GDM1 (cell line): ENCODE results near the gene LSM6.

ENCODE experiments used
- DNase-seq: peaks from one replicate; lab custom pipeline; 2025; lab: John Stamatoyannopoulos, UW

Gene LSM6

DNA sequence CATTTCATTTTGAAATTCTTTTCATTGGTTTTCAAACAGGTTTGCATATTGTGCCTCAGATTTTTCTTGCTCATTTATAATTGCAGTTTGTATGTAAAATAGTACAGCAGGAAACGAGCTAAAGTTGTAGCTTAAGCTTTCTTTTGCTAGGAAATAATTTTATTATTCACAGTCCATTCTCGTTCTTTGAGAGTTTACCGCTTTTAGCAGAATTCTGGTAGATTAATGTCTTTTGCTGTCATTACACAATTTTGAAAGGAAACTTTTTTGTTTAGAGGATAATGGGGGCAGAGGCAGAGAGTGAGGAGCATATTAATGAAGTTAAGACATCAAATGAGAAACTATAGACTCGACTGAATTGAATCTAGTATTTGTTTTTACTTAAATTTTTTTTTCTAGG, 10.5 kb downstream of the LSM6 start:
- DNase-seq: no peak

DNA sequence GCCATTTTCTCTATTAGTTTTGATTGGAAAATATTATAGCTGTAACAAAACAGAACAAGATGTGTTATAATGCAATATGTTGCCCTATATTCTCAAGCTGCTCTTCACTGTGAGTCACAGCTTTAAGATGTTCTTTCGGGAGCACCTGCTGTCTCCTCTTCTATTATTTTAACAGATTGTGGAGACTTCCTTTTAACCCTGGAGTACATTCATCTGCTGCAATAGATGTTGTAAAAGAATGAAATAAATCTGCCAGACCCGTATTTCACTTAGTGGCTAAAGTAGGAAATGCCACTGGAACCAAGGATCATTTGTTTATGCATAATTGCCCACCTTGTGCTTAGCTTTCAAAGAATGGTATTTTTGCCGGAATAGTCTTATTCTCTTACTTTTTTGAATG, 11.1 kb downstream of the LSM6 start:
- no peak for DNase-seq

- no peak for DNase-seq
Observed at GRCh38 chr4:146190456-146190855, 14.9 kb downstream of the LSM6 start.

DNA sequence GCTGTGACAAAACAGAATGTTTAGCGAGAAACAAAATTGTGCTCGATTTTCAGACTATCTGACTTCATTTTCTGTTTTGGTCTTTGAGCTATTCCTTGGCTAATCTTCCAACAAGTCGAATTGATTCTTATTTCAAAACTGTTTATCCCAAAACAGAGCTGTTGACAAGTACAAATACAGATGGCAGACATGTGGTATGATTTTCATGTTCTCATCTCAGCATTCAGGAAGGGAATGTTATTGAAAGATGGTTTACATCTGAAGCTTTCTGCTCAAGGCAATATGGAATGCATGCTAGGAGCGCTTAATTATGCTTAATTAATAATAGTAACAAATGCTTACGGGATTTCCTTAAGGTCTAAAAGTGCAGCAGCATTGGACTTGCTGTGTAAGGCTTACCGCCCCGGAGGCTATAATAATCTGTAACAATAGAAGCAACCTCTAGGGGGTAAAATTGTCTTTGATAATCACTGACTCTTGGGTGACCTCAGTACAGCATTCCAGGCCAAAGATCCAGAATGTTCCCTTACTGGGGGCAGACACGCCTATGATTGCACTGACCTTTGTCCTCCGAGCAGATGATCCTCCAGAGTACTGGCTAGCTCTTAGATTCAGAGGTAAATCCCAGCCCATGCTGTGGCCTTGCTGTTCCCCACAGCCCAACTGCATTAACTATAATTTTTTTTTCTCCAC, 16.4 kb downstream of the LSM6 start:
- no peak for DNase-seq

GRCh38 chr4:146193628-146194027, 18.1 kb downstream of the LSM6 start:
- no peak for DNase-seq

DNA sequence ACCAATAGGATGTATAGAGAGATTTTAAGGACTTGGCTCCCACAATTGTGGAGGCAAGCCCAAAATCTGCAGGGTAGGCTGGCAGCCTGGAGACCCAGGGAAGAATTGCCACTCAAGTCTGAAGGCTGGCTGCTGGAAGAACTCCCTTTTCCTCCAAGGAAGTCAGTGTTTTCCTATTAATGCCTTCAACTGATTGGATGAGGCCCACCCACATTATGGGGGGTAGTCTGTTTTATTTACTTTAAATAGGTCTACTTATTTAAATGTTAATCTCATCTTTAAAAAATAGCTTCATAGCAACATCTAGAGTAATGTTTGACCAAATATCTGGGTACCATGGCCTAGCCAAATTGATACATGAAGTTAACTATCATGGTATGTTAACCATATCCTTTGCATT, 18.7 kb downstream of the LSM6 start:
- no peak for DNase-seq

- no peak for DNase-seq
Observed at GRCh38 chr4:146202665-146203064, 27.1 kb downstream of the LSM6 start.

GRCh38 chr4:146207410-146207809, 31.9 kb downstream of the LSM6 start:
- DNase-seq: no peak

DNA sequence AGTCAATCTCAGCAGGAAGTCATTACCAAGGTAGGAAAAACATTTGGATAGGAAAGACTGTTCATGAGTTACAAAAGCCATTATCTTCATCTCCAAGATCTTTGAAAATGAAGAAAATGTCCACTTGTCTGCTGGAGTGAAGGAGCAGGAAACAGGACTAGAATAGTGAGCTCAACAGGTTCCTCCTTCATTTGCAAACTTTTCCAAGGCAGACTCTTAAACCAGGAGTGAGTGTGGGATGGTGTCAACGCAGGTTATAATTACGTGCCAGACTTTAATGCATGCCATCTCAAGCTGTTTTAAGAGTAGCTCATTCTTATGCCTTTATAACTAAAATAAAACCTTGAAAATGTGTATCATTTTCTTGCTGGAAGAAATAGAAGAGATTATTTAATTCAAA, 35.4 kb downstream of the LSM6 start:
- no peak for DNase-seq

- no peak for DNase-seq
Observed at GRCh38 chr4:146211440-146211839, 35.9 kb downstream of the LSM6 start.

GRCh38 chr4:146212781-146213180, 37.3 kb downstream of the LSM6 start:
- no peak for DNase-seq

GRCh38 chr4:146214238-146214637, 38.7 kb downstream of the LSM6 start, which contains the start of gene REELD1:
Gene REELD1, plus strand, starts transcription at chr4:146214538. Its CDS starts 2,415 bp downstream, at chr4:146216953.
- DNase-seq: no peak

GRCh38 chr4:146222313-146222712, 46.8 kb downstream of the LSM6 start:
- DNase-seq: no peak

DNA sequence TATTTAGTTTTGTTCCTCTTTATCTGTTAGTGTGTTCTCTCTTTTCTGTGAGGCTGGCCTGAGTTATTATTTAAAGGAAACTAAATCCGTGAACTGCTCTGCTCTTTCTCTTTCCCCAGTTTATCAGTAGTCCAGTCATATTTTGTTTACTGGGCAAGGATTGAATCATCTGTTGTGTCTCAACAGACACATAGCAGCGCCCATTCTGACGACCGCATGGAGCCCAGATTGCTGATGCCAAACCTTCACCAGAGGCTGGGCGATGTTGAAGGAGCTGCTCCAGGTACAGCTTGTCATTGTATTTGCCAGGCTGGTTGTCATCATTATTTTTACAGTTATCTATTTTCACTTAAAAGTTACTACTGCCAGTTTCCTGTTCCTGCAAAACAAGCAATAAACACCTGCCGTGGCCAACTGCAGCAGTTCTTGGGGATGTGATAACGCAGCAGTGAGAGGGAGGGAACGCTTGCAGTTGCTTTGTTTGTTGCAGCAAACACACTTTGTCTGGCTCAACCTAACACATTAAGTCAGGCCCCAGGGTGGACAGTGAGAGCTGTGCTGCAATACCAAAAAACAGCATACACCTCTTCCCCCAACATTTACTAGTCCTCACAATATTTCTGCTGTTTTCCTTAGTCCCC, 48.9 kb downstream of the LSM6 start:
- no peak for DNase-seq

- no peak for DNase-seq
Observed at GRCh38 chr4:146229406-146229805, 53.9 kb downstream of the LSM6 start.

DNA sequence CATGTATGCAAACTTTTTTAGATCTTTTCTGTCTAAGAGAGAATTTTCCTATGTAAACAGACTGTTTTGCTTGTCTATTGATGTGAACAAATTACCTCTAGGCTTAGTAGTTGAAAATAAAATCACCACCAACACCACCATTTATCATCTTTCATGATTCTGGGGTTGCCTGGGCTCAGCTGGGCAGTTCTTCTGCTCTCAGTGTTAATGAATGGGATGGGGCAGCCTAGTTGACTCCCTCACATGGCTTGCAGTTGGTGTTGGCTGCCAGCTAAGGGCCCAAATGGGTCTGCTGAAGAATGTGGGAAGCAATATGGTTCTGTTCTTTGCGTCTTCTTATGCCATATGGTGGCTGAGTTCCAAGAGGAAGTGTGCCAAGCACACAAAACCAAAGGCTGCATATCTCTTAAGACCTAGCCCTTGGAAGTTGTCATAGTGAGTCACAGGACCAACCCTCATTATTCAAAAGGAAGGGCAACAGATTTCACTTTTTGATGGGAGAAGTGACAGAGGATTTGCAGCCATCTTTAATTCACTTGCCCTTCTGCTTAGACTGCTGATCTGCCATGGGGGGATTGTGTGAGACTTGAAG, 56.7 kb downstream of the LSM6 start:
- DNase-seq: no peak

DNA sequence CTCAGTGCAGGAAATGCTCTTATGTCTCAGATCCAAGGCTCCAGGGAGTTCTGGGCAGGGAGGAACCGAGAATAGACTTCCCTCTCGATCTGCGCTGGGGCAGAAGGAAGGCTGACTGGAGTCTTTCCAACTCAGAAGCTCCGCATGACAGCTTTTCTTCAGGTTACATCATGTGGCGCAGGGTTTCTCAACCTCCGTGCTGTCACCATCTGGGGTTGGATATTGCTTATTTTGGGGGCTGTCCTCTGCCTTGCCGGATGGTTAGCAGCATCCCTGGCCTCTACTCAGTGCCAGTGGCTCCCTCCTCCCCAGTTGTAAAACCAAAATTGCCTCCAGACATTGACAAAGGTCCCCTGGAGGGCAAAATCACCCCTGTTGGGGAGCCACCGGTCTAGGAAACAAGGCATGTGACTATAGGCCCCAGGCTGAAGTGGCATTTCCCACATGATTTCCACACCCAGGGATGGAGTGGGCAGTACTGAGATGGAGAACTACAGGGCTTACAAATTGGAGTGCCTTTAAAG, 60.2 kb downstream of the LSM6 start:
- no peak for DNase-seq

DNA sequence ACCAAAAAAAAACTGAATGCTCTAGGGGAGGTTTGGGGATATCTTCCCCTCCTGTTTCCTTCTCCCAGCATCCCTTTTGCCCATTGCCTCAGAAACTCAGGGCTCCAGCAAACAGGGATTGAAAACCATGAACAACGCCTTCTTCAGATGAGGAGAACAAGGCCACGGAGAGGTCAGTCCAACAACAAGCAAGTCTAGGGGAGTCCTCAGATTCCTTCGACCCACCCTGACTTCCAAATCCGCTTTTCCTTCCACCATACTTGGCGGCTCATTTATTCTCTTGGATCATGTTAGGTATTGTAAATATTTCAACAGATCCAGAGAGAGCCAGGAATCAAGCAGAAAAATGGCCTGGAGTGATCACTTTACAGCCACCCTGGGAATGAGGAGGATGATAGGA, 60.7 kb downstream of the LSM6 start:
- DNase-seq: no peak

- DNase-seq: no peak
Observed at GRCh38 chr4:146237092-146237491, 61.6 kb downstream of the LSM6 start.

- DNase-seq: no peak
Observed at GRCh38 chr4:146238107-146238506, 62.6 kb downstream of the LSM6 start.
